Uterus (tissue), 4 donors: Measurements from ENCODE around the gene PRSS8. TPM values are rescaled to one million over a fixed set of nuclear protein-coding genes. Genes with fewer than 3 reads are reported as not detected.

ENCODE experiments used
- DNase-seq, 2 donors: peaks; one replicate each; pipeline ENCODE4 v3.0.0-alpha.2; 2019 to 2020
- H3K27ac ChIP-seq, 2 donors: fragments of 200-600 bp; sonication (generic); 1 replicate in 1 of 2; 2 replicates in 1 of 2; pipeline ENCODE4 v1.5.1; 2016 to 2018
- H3K27me3 ChIP-seq, 2 donors: fragments of 200-600 bp; sonication (generic); one replicate each; pipeline ENCODE4 v1.5.1; 2018 to 2019; ENCODE audit warnings: control low read depth in 1 of 2
- H3K36me3 ChIP-seq, 2 donors: fragments of 200-600 bp; sonication (generic); one replicate each; pipeline ENCODE4 v1.5.1; 2019; ENCODE audit warnings: control low read depth in 1 of 2
- H3K4me1 ChIP-seq, 2 donors: fragments of 200-600 bp; sonication (generic); one replicate each; pipeline ENCODE4 v1.5.1; 2018 to 2019; ENCODE audit warnings: control low read depth in 1 of 2
- H3K4me3 ChIP-seq, 2 donors: fragments of 200-600 bp; sonication (generic); 1 replicate in 1 of 2; 2 replicates in 1 of 2; pipeline ENCODE4 v1.5.1; 2018 to 2019; ENCODE audit warnings: mild to moderate bottlenecking in 1 of 2
- H3K9me3 ChIP-seq, 2 donors: fragments of 200-600 bp; sonication (generic); one replicate each; pipeline ENCODE4 v1.5.1; 2019; ENCODE audit warnings: control low read depth in 1 of 2
- CTCF ChIP-seq, 4 experiments: fragments of 200-600 bp in 2 of 4; fragments of 450-650 bp in 2 of 4; sonication (generic) in 2 of 4; IDR thresholded peaks; one replicate each; pipeline ENCODE4 v1.5.1; 2016 to 2019; ENCODE audit warnings: antibody characterized with exemption in 4 of 4, mild to moderate bottlenecking in 2 of 4, moderate library complexity in 1 of 4
- POLR2A ChIP-seq, 2 donors: fragments of 450-650 bp; IDR thresholded peaks; one replicate each; pipeline ENCODE4 v1.6.1; 2016; ENCODE audit warnings: antibody characterized with exemption in 2 of 2, mild to moderate bottlenecking in 1 of 2, moderate library complexity in 1 of 2
- intact Hi-C: fragments of 100-400 bp; cut with DNase I; formaldehyde crosslinking; loops from one replicate; pipeline ENCODE4 v1.15.1; 2023; ENCODE audit warnings: low total_unique reads
- total RNA-seq, 4 donors: library from RNA; depleted of rRNA in 3 of 4; stranded (reverse); fragments of >200 nt in 3 of 4; gene quantifications; one replicate each; pipeline versions ENCODE4 v1.1.0 to v1.2.4, GENCODE V29; 2014 to 2023
- donor health status: DM: yes; HTN: yes; CAD: no.

The PRSS8 gene
- total RNA-seq, 4 donors from 2014 or later, result 0.26 to 8.7 TPM; not detected in 2

GRCh38 chr16:31094424-31095120 is 41.0 kb downstream of the PRSS8 start, which contains the start of gene VKORC1:
Gene VKORC1 (minus strand): TSS chr16:31094797. CDS start chr16:31094729, 68 bp downstream.
- H3K4me3 ChIP-seq, result peak within 1 kb of the TSS; percentile 62 to 65
- H3K4me1 ChIP-seq, result peaks cover 0 to 3% of the 10 kb centered on the region in 2 donors
- H3K27ac ChIP-seq, result peak within 1 kb of the TSS; percentile 69 to 89
- DNase-seq, result peak; percentile 94 to 95
- no peaks in the 10 kb centered on the region for H3K36me3 ChIP-seq
- TF ChIP-seq POLR2A (IDR thresholded peaks at IDR 0.05) (peak; percentile 60), CTCF (IDR thresholded peaks at IDR 0.05) (peak in 1 of 4 experiments; percentile 35)
- H3K9me3 ChIP-seq, result no peaks in the 10 kb centered on the region
- intact Hi-C loops, result no loop called here
- H3K27me3 ChIP-seq, result no peaks in the 10 kb centered on the region

DNA sequence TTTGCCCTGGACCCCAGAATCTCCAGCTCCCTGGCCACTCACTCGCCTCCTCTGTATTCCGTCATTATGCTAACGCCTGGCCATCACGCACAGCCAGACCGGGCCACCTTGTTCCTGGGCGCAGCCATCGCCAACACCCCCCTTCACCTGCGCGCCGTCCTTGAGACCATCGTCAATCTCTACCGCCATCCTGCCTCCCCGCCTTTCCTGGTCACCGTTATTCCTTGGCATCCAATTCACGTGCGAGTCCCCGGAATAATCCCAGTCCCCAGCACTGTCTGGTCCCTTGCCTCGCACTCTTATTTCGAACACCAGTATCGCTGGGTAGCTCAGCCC is 41.5 kb downstream of the PRSS8 start:
- Histone ChIP-seq H3K27ac (peak overlapping the region; percentile 69 to 89), H3K27me3 (no peaks in the 10 kb centered on the region), H3K4me3 (peak overlapping the region; percentile 62 to 65), H3K4me1 (peaks cover 0 to 3% of the 10 kb centered on the region in 2 donors), H3K36me3 (no peaks in the 10 kb centered on the region), H3K9me3 (no peaks in the 10 kb centered on the region)
- no peak for DNase-seq
- no peak for TF ChIP-seq POLR2A (IDR thresholded peaks at IDR 0.05)
- intact Hi-C loops, result no loop called here

DNA sequence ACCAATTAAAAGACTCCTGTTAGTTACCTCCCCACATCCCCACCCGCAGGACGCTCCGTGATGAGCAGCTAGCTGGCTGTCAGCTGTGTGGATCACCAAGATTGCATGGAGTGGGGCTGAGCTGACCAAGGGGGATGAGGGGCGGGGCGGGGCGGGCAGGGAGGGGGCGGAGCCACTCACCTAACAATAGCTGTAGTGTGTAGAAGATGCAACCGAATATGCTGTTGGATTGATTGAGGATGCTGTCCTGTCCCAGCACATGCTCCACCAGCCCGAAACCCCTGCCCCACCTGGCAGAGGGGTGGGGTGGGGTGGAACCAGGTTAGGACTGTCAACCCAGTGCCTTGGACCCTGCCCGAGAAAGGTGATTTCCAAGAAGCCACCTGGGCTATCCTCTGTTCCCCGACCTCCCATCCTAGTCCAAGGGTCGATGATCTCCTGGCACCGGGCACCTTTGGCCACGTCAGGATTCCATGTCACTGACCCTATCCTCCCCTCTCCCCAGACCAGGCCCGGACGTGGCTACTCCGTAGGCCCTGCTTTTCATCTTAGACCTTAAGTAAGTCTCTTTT is 42.3 kb downstream of the PRSS8 start:
- TF ChIP-seq CTCF (IDR thresholded peaks at IDR 0.05), result no peak
- no peak for TF ChIP-seq POLR2A (IDR thresholded peaks at IDR 0.05)
- no peaks in the 10 kb centered on the region for H3K9me3 ChIP-seq
- DNase-seq, result no peak
- intact Hi-C loops, result no loop called here
- peak overlapping the region in 1 of 2 donors; percentile 89 for H3K27ac ChIP-seq
- no peaks in the 10 kb centered on the region for H3K27me3 ChIP-seq
- peak overlapping the region in 1 of 2 donors; percentile 65 for H3K4me3 ChIP-seq
- no peaks in the 10 kb centered on the region for H3K36me3 ChIP-seq
- H3K4me1 ChIP-seq, result peaks cover 0 to 3% of the 10 kb centered on the region in 2 donors

- Histone ChIP-seq H3K36me3 (no peaks in the 10 kb centered on the region), H3K4me1 (peaks cover 0 to 3% of the 10 kb centered on the region in 2 donors), H3K4me3 (no peak overlapping the region), H3K27ac (no peak overlapping the region), H3K27me3 (no peaks in the 10 kb centered on the region), H3K9me3 (no peaks in the 10 kb centered on the region)
- intact Hi-C loops, result no loop called here
- DNase-seq, result no peak
- TF ChIP-seq POLR2A (IDR thresholded peaks at IDR 0.05) (no peak), CTCF (IDR thresholded peaks at IDR 0.05) (no peak)
Observed at GRCh38 chr16:31092330-31092729, 43.2 kb downstream of the PRSS8 start.

GRCh38 chr16:31090540-31090939 is 45.0 kb downstream of the PRSS8 start:
- no peak for TF ChIP-seq POLR2A (IDR thresholded peaks at IDR 0.05)
- no peak for TF ChIP-seq CTCF (IDR thresholded peaks at IDR 0.05)
- intact Hi-C loops, result no loop called here
- no peaks in the 10 kb centered on the region for H3K9me3 ChIP-seq
- peaks cover 0 to 3% of the 10 kb centered on the region in 2 donors for H3K4me1 ChIP-seq
- H3K36me3 ChIP-seq, result no peaks in the 10 kb centered on the region
- no peak overlapping the region for H3K4me3 ChIP-seq
- no peak for DNase-seq
- no peak overlapping the region for H3K27ac ChIP-seq
- no peaks in the 10 kb centered on the region for H3K27me3 ChIP-seq
